ENCODE results near the gene FXYD3. TPM values are rescaled to one million over a fixed set of nuclear protein-coding genes. Genes with fewer than 3 reads are reported as not detected.

Gene FXYD3
- total RNA-seq, 1 experiment from 2014 or later: 36.7 TPM

DNA sequence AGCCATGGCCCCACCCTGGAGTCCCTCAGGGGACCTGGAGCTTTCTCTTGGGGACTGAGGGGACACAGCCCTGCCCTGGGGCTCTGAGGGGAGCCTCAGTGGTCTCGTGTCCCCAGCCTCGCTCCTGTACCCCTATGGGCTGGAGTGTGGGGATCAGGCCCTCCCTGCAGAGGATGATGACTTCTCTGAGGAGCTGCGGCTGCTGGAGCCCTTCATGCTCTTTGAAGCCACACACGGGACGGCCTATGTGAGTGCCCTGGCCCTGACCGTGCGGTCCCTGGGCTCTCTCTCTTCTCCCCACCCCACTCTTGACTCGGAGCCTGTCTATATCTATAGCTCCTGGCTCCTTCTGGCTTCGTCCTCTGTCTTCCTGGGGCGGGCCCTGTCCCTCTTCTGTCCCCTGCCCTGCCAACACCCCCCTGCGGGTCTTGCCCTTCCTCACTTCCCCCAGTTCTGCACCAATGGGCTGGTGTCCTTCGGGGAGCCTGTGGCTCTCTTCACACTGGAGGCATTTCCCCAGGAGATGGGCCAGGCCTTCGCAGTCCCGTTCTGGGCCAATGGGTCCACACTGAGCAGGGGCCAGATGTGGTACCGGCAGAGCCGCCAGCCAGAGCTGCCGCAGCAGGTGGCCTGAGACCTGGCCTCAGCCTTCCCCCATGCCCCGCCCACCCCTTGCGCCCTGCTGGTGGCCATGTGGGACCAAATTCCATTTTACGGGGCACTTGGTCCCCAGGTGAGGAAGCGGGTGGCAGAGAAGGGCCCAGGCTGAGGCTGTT lies 41.0 kb upstream of the FXYD3 start:
- Histone ChIP-seq H3K36me3 (ENCODE audit: control insufficient read depth, insufficient read depth, low read length) (no peaks in the 10 kb centered on the region), H3K4me1 (no peaks in the 10 kb centered on the region), H3K9me3 (peaks cover 8% of the 10 kb centered on the region; the same call in 1 of the 2 replicates), H3K4me3 (ENCODE audit: low read depth, low read length) (no peak overlapping the region), H3K27me3 (replicated peaks; ENCODE audit: control insufficient read depth, insufficient read depth, low read length) (no peaks in the 10 kb centered on the region; the same call in 1 of the 2 replicates)
- TF ChIP-seq, protein P1, sequence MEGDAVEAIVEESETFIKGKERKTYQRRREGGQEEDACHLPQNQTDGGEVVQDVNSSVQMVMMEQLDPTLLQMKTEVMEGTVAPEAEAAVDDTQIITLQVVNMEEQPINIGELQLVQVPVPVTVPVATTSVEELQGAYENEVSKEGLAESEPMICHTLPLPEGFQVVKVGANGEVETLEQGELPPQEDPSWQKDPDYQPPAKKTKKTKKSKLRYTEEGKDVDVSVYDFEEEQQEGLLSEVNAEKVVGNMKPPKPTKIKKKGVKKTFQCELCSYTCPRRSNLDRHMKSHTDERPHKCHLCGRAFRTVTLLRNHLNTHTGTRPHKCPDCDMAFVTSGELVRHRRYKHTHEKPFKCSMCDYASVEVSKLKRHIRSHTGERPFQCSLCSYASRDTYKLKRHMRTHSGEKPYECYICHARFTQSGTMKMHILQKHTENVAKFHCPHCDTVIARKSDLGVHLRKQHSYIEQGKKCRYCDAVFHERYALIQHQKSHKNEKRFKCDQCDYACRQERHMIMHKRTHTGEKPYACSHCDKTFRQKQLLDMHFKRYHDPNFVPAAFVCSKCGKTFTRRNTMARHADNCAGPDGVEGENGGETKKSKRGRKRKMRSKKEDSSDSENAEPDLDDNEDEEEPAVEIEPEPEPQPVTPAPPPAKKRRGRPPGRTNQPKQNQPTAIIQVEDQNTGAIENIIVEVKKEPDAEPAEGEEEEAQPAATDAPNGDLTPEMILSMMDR (IDR thresholded peaks at IDR 0.05; ENCODE audit: insufficient read depth in 1 of 2, low read depth in 1 of 2, low read length in 1 of 2, severe bottlenecking in 1 of 2, unreplicated experiment in 1 of 2): no peak
- Mint-ChIP-seq H3K27me3 (ENCODE audit: insufficient read depth, unreplicated experiment) (peaks cover 2% of the 10 kb centered on the region), H3K9me3 (ENCODE audit: unreplicated experiment) (no peaks in the 10 kb centered on the region), H3K36me3 (ENCODE audit: insufficient read depth, unreplicated experiment) (no peaks in the 10 kb centered on the region), H3K27ac (ENCODE audit: unreplicated experiment) (no peak overlapping the region), H3K4me3 (ENCODE audit: unreplicated experiment) (no peak overlapping the region), H3K4me1 (ENCODE audit: low read depth, unreplicated experiment) (no peaks in the 10 kb centered on the region)
- POLR2A ChIA-PET: no interaction called here
- intact Hi-C loops (cut with micrococcal nuclease; ENCODE audit: unreplicated experiment): no loop called here
- no TSS peak for BruUV-seq (replicated peaks)
- DNase-seq: no peak
- CTCF ChIA-PET: no interaction called here

DNA sequence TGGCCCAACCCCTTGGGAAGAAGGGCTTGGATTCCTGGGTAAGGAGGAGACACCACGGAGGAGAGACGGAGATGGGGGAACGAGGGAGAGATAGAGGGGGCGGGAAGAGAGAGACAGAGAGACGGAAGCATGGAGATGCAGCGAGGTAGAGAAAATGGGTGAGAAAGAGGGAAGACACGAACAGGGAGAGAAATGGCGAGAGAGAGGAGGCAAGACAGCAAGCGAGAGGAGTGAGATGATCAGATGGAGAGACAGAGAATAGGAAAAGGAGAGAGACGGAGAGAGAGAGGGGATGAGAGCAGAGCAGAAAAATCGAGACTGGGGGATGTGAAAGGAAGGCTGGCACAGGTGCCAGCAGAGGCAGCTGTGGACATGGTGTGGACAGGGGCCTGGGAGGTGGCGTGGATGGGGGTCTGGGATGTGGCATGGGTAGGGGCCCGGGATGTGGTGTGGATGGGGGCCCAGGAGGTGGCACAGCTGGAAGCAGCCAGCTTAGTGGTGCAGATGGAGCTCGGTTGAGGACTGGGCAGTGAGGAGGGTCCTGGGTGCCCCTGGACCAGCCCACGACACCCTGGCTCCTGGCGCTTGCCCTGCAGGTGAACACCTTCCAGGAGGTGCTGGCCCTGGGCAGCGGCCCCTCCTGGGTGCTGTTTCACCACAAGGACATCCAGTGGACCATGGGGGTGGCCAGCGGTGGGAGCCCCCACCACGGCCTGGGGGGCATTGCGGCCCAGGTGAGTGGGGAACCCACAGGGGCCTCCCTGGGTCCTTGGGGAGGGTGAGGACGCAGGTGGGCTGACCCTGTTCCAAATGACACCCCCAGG lies 40.2 kb upstream of the FXYD3 start:
- intact Hi-C loops (cut with micrococcal nuclease; ENCODE audit: unreplicated experiment): no loop called here
- Mint-ChIP-seq H3K36me3 (ENCODE audit: insufficient read depth, unreplicated experiment) (no peaks in the 10 kb centered on the region), H3K9me3 (ENCODE audit: unreplicated experiment) (no peaks in the 10 kb centered on the region), H3K4me1 (ENCODE audit: low read depth, unreplicated experiment) (no peaks in the 10 kb centered on the region), H3K4me3 (ENCODE audit: unreplicated experiment) (no peak overlapping the region), H3K27me3 (ENCODE audit: insufficient read depth, unreplicated experiment) (peaks cover 2% of the 10 kb centered on the region), H3K27ac (ENCODE audit: unreplicated experiment) (no peak overlapping the region)
- ChIA-PET CTCF (no interaction called here), POLR2A (no interaction called here)
- Histone ChIP-seq H3K4me3 (ENCODE audit: low read depth, low read length) (no peak overlapping the region), H3K36me3 (ENCODE audit: control insufficient read depth, insufficient read depth, low read length) (no peaks in the 10 kb centered on the region), H3K9me3 (peaks cover 4% of the 10 kb centered on the region; the same call in 1 of the 2 replicates), H3K27me3 (replicated peaks; ENCODE audit: control insufficient read depth, insufficient read depth, low read length) (no peaks in the 10 kb centered on the region; the same call in 1 of the 2 replicates), H3K4me1 (no peaks in the 10 kb centered on the region)
- TF ChIP-seq, protein P1 (IDR thresholded peaks at IDR 0.05; ENCODE audit: insufficient read depth in 1 of 2, low read depth in 1 of 2, low read length in 1 of 2, severe bottlenecking in 1 of 2, unreplicated experiment in 1 of 2): no peak
- no peak for DNase-seq
- no TSS peak for BruUV-seq (replicated peaks)

DNA sequence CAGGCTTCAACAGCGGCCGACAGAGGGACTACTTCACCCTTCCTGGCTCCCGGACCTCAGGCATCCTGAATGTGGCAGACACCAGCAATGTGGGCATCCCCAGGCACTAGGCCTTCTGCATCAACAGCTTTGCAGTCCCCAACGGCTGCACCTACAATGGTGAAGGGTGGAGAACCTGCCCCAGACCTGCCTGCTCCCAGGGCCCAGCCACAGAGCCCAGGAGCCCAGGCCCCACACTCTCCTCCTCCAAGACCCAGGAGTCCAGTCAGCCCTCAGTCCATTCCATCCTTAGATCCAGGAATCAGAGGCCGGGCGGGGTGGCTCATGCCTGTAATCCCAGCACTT lies 39.6 kb upstream of the FXYD3 start:
- POLR2A ChIA-PET: no interaction called here
- Mint-ChIP-seq H3K4me3 (ENCODE audit: unreplicated experiment) (no peak overlapping the region), H3K36me3 (ENCODE audit: insufficient read depth, unreplicated experiment) (no peaks in the 10 kb centered on the region), H3K9me3 (ENCODE audit: unreplicated experiment) (no peaks in the 10 kb centered on the region), H3K4me1 (ENCODE audit: low read depth, unreplicated experiment) (no peaks in the 10 kb centered on the region), H3K27ac (ENCODE audit: unreplicated experiment) (no peak overlapping the region), H3K27me3 (ENCODE audit: insufficient read depth, unreplicated experiment) (peaks cover 2% of the 10 kb centered on the region)
- DNase-seq: no peak
- no TSS peak for BruUV-seq (replicated peaks)
- H3K36me3 ChIP-seq (ENCODE audit: control insufficient read depth, insufficient read depth, low read length): no peaks in the 10 kb centered on the region
- H3K4me1 ChIP-seq: no peaks in the 10 kb centered on the region
- no peak overlapping the region for H3K4me3 ChIP-seq (ENCODE audit: low read depth, low read length)
- intact Hi-C loops (cut with micrococcal nuclease; ENCODE audit: unreplicated experiment): no loop called here
- CTCF ChIA-PET: no interaction called here
- TF ChIP-seq, protein P1 (IDR thresholded peaks at IDR 0.05; ENCODE audit: insufficient read depth in 1 of 2, low read depth in 1 of 2, low read length in 1 of 2, severe bottlenecking in 1 of 2, unreplicated experiment in 1 of 2): no peak
- no peaks in the 10 kb centered on the region; the same call in 1 of the 2 replicates for H3K27me3 ChIP-seq (replicated peaks; ENCODE audit: control insufficient read depth, insufficient read depth, low read length)
- H3K9me3 ChIP-seq: no peaks in the 10 kb centered on the region
